Bronchial epithelial cell (primary cell): Measurements from ENCODE around the gene LTB4R2. TPM values are rescaled to one million over a fixed set of nuclear protein-coding genes. Genes with fewer than 3 reads are reported as not detected.
"Not testable (repeated sequence)": the region's sequence is repeated elsewhere in the genome, so short reads cannot be mapped to it uniquely, and the experiment has no call there.

Source experiments
- DNase-seq: peaks from one replicate; pipeline ENCODE4 v3.0.0-alpha.2; 2010; ENCODE audit warnings: low read depth
- FAIRE-seq: peaks from 2 replicates; lab custom pipeline; 2011; peaks lifted over from hg19 to GRCh38; lab: Jason Lieb, UNC
- H3K27me3 ChIP-seq: 2 replicates; pipeline ENCODE4 v1.5.1; 2011; ENCODE audit warnings: low read length; ENCODE audit not compliant: control insufficient read depth, insufficient read depth
- H3K36me3 ChIP-seq: 2 replicates; pipeline ENCODE4 v1.5.1; 2011; ENCODE audit warnings: low read length; ENCODE audit not compliant: control insufficient read depth, insufficient read depth
- H3K4me3 ChIP-seq: 2 replicates; pipeline ENCODE4 v1.5.1; 2011; ENCODE audit warnings: mild to moderate bottlenecking, low read depth, low read length, control low read depth
- total RNA-seq: library from RNA; depleted of rRNA; stranded (reverse); fragments of >200 nt; gene quantifications from 2 replicates; pipeline ENCODE4 v1.2.1, GENCODE V29; 2014
- TF ChIP-seq, protein P1 (sequence below): IDR thresholded peaks from 2 replicates; pipeline ENCODE4 v1.5.1; 2011; ENCODE audit warnings: mild to moderate bottlenecking, moderate library complexity, low read length, control low read depth, inconsistent platforms; ENCODE audit not compliant: insufficient read depth, severe bottlenecking

The LTB4R2 gene
- total RNA-seq, 1 donor from 2014 or later = 10.5 TPM

DNA sequence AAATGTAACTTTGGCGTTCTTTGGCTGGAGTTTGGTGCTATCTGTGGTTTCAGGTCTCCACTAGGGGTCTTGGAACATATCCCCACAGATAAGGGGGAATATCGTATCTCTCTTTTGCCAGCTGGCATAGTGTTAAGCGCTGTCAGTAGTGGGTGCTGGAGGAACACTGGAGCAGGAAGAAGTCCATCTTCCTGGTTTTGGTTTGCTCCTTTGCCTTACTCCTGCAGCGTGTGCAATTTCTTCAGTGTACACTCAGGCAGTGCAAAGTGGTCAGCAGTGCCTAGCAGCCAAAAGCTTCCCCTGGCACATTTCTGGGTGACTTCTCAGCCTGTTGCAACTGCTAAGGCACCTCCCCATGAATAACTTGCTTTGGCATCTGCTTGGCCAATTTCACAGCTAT lies 41.6 kb downstream of the LTB4R2 start:
- FAIRE-seq (no peak), DNase-seq (peak; percentile 58)
- Histone ChIP-seq H3K27me3 (no peaks in the 10 kb centered on the region), H3K4me3 (no peak overlapping the region), H3K36me3 (no peaks in the 10 kb centered on the region)
- TF ChIP-seq, protein P1, sequence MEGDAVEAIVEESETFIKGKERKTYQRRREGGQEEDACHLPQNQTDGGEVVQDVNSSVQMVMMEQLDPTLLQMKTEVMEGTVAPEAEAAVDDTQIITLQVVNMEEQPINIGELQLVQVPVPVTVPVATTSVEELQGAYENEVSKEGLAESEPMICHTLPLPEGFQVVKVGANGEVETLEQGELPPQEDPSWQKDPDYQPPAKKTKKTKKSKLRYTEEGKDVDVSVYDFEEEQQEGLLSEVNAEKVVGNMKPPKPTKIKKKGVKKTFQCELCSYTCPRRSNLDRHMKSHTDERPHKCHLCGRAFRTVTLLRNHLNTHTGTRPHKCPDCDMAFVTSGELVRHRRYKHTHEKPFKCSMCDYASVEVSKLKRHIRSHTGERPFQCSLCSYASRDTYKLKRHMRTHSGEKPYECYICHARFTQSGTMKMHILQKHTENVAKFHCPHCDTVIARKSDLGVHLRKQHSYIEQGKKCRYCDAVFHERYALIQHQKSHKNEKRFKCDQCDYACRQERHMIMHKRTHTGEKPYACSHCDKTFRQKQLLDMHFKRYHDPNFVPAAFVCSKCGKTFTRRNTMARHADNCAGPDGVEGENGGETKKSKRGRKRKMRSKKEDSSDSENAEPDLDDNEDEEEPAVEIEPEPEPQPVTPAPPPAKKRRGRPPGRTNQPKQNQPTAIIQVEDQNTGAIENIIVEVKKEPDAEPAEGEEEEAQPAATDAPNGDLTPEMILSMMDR = no peak

DNA sequence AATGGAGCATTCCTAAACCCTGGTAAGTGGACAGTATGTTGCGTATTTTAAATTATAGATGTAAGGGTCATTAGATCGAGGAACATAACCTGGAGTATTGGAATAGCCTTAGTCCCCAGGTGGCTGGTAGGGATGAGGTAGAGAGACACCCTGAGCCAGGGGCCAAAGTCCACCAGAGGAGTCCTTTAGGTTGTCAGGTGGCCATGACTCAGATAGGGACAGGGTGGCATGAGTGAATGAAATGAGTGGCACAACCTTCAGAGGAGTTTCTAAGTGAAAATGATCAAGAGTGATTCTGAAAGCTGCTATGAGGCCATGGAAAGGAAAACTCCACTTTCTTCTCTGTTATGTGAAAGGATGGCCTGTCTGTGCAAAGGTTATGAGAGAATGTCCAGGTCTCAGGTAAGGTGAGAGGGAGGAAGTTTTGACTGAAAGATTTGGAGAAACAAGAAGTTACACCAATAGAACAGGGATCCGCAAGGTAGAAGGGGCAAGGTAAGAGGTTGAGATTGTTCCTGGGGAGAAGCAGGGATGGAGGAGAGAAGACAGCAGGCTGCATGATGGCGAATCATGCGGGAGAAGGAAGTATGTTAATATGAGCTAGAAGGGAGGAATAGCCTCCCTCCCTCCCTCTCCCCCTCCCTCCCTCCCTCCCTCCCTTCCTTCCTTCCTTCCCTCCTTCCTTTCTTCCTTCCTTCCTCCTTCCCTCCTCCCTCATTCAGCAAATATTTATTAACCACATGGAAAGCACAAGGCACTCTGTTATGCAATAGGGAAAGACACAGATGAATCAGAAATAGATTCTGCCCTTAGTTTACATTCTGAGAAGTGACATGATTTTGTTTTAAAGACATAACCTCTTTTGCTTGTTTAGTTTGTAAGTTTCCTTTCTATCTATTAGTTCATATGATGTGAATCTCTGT lies 43.9 kb downstream of the LTB4R2 start:
- FAIRE-seq = no peak
- TF ChIP-seq, protein P1 = no peak
- Histone ChIP-seq H3K36me3 (no peaks in the 10 kb centered on the region), H3K27me3 (no peaks in the 10 kb centered on the region), H3K4me3 (no peak overlapping the region)
- peak; percentile 80 for DNase-seq

DNA sequence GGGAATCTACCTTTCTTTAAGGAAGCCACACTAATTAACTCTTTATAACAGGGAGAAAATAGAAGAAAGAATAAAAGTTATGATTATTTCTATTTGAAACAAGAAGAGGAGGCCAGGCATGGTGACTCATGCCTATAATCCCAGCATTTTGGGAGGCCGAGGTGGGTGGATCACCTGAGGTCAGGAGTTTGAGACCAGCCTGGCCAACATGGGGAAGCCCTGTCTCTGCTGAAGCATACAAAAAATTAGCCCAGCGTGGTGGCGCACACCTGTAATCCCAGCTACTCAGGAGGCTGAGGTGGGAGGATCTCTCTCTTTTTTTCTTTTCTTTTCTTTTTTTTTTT lies 44.5 kb downstream of the LTB4R2 start:
- not testable (repeated sequence) for FAIRE-seq, H3K4me3 ChIP-seq, H3K27me3 ChIP-seq, H3K36me3 ChIP-seq, DNase-seq

DNA sequence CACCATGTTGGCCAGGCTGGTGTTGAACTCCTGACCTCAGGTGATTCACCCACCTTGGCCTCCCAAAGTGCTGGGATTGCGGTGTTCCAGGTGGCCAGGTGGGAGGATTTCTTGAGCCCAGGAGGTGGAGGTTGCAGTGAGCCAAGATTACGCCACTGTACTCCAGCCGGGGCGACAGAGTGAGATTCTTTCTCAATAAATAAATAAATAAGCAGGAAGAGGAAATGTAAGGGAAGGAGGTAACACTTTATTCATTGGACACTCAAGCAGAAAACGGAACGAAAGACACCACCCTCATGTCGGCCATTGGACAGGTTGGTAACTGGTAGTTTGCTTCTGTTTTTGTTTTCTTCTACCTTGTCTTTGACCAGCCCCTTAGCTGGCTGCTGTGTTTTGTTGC lies 45.1 kb downstream of the LTB4R2 start:
- FAIRE-seq (no peak), DNase-seq (no peak)
- TF ChIP-seq, protein P1 = no peak
- Histone ChIP-seq H3K4me3 (no peak overlapping the region), H3K36me3 (no peaks in the 10 kb centered on the region), H3K27me3 (no peaks in the 10 kb centered on the region)

DNA sequence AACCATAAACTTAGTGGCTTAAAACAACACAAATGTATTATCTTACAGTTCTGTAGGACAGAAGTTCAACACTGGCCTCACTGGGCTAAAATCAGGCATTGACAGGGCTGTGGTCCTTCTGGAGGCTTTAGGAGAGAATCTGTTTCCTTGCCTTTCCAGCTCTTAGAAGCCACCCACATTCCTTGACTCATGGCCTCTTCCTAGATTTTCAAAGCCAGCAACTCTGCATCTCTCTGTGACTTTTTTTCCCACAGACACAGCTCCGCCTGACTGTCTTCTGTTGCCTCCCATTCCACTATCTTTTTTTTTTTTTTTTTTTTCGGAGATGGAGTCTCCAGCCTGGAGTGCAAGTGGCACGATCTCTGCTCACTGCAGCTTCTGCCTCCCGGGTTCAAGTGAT lies 46.3 kb downstream of the LTB4R2 start:
- Histone ChIP-seq H3K27me3 (no peaks in the 10 kb centered on the region), H3K4me3 (no peak overlapping the region), H3K36me3 (no peaks in the 10 kb centered on the region)
- DNase-seq (no peak), FAIRE-seq (no peak)
- TF ChIP-seq, protein P1 = no peak

DNA sequence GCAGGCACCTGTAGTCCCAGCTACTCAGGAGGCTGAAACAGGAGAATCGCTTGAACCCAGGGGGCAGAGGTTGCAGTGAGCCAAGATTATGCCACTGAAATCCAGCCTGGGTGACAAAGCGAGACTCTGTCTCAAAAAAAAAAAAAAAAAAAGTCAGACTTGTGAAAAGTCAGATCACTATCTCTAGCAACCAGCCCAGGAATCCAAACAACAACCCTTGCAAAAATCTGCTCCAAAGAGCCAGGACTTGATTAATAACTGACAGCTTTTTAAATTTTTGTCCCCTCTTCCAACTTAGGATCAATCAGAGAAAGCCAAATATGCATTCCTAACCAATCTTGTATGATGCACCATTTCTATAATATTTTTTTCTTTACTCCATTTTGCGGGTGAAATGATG lies 50.3 kb downstream of the LTB4R2 start:
- FAIRE-seq (no peak), DNase-seq (no peak)
- H3K36me3 ChIP-seq = no peaks in the 10 kb centered on the region
- TF ChIP-seq, protein P1 = no peak
- no peaks in the 10 kb centered on the region for H3K27me3 ChIP-seq
- no peak overlapping the region for H3K4me3 ChIP-seq
